HG03097 (cell line): ENCODE measurements around the gene SMC5.
"Not testable (repeated sequence)": the region's sequence is repeated elsewhere in the genome, so short reads cannot be mapped to it uniquely, and the experiment has no call there.

Source experiments
- ATAC-seq: cut with Tn5 transposase; IDR thresholded peaks from one replicate; pipeline ENCODE4 v1.9.1; 2021; ENCODE audit not compliant: unreplicated experiment, low FRiP score

The SMC5 gene

DNA sequence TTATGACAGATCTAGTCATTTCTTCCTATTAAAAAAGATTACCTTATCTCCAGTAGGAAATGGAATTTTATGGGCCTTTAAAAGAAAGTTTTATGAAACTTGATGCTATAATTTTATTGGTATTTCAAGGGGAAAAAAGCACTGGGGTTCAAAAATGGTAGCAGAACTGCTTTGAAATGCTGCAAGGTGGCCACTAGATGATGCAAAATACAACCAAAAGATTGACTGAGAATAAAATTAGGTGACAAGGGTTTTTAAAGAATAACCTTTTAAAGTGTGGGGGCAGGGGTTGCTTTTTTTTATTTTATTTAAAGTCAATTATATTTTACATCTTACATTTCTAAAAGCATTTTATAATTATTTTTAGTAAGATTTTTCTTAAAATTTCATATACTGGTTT is 94.0 kb downstream of the SMC5 start:
- ATAC-seq, result no peak

DNA sequence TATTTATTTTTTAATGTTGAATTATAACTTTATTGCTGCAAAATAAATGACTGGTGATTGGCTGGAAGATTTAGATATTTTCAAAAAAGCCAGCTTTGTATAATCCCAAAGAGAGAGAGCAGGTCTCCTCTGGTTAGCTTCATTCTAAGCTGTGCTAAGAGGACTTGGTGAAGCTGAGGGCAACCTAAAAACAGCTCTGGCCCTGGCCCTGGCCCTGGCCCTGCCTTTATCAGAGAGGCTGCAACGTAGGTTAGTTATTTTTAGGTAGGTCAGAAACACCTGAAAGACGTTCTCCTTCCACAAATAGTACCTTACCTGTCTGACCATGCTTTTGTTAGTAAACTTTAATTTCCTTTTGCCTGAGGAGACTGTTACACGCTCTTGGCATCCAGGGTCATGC is 97.0 kb downstream of the SMC5 start:
- ATAC-seq, result no peak

- no peak for ATAC-seq
These were observed 104.2 kb downstream of the SMC5 start for GRCh38 chr9:70362952-70363351.

GRCh38 chr9:70363760-70364159 is 105.0 kb downstream of the SMC5 start:
- ATAC-seq, result no peak

GRCh38 chr9:70367305-70367930 is 108.6 kb downstream of the SMC5 start:
- no peak for ATAC-seq

- no peak for ATAC-seq
These were observed 116.3 kb downstream of the SMC5 start for GRCh38 chr9:70374962-70375618.

DNA sequence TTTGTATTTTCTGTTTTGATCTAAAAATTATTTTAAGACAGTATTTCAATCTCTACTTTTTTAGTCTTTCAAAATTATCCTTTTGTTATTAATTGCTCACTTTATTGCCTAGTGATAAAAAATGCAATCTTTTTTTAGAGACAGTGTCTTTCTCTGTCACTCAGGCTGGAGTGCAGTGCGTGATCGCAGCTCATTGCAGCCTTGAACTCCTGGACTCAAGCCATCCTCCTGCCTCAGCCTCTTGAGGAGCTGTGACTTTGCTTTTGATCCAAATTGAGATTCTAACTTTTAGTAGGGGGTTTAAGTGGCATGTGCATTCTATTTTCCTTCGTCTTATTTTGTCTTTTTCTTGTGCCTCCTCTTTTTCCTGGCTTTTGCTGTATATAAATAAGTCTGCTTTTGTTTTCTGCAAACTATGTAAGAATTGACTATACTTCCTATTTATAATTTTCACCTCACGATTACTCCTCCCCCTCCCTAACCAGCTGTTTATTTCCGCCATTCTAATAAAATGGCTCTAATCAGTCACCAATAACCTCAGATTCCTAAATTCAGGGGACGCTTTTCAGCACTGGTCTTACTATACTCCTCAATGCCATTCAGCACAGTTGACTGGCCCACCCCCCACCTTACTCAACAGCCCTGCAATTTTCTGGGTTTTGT is 123.4 kb downstream of the SMC5 start:
- ATAC-seq, result no peak

DNA sequence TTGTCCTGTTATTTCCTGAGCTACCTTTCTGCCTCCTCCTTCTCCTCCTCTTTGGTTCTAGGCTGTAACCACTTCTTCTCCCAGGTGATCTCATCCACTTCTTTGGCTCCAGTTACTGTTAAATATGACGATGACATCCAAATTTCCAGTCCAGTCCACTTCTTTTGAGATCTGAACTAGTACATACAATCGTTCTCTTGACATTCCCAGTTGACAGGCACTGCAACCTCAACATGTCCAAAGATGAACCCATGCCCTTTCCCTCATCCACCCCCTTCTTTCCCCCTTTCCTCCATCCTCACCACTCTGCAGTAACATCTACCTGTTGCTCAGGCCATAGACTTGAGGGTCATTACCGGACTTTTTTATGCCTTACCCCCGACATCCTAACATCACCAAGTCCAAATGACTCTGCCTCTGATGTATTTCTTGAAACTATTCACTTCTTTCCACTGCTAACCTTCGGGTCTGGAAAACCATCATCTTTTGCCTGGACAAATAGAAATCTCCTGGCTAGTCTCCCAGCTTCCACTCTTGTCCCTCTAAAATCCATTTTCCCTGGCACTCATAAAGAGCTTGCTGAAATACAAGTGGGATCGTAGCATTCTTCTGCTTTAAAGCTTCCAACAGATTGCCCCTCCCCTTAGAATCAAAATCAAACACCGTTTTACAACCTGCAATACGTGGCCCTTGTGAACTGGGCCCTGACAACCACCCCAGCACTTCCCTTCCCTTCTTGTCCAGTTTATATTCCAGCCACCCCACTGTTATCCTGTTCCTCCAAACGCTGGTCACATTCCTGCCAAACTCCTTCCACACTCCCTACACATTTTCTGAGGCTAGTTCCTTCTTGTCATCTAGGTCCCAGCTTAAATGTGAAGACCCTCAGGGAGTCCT is 124.2 kb downstream of the SMC5 start:
- ATAC-seq, result no peak

DNA sequence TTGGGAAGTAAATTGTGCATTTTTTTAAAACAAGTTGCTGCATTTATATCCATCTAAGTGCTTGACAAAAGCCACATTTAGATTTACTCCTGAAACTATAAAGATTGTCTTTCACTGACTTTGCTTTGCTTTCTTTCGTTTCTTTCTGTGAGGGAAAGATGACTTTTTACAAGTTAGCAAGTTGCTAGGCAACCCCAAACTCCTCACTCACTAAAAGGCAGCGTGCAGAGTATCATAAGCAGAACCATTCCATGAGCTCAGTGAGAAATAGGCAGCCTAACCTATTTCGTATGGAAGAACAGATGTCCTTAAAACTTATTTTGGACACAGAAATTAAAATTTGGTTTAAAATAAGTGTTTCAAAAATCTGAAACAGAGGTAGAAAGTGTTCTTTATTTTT is 126.6 kb downstream of the SMC5 start:
- no peak for ATAC-seq

GRCh38 chr9:70387663-70388062 is 128.9 kb downstream of the SMC5 start:
- ATAC-seq, result no peak

GRCh38 chr9:70389188-70389587 is 130.4 kb downstream of the SMC5 start:
- ATAC-seq, result no peak

DNA sequence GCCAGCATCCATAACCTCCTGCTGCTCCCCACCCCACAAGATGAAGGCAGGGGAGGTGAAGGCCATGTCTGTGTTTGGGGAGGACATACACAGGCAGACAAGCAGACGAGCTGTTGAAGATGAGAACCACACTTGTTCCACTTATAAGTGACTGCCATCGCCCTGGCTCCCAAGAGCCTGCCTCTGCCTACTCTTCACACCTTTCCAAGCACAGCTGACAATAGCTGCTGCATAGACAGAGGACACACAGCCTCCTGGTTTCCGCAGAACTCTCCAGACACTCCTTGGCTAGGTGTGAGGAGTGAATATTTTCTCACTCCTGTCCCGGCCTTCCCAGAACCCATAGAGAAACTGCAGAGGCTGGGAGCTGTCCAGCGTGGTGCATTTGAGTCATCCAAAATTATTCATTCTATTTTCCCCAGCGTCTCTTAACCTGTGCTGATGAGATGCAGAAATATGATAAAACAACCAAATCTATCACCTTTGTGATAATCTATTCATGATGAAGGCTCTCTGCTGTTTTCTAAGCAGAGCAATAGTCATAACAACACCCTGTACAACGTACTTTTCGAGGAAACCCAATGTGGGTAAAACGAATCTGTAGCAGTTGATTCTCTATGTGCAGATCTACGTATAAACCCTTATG is 131.0 kb downstream of the SMC5 start:
- no peak for ATAC-seq

GRCh38 chr9:70390933-70391341 is 132.2 kb downstream of the SMC5 start:
- ATAC-seq, result no peak

GRCh38 chr9:70392189-70392588 is 133.4 kb downstream of the SMC5 start:
- no peak for ATAC-seq

- no peak for ATAC-seq
These were observed 134.1 kb downstream of the SMC5 start for GRCh38 chr9:70392850-70393249.

- ATAC-seq, result no peak
These were observed 136.9 kb downstream of the SMC5 start for GRCh38 chr9:70395652-70396051.

GRCh38 chr9:70398145-70398556 is 139.4 kb downstream of the SMC5 start:
- ATAC-seq, result peak; percentile 97

- ATAC-seq, result no peak
These were observed 140.4 kb downstream of the SMC5 start for GRCh38 chr9:70399141-70399540.

- no peak for ATAC-seq
These were observed 141.5 kb downstream of the SMC5 start for GRCh38 chr9:70400107-70400892.

DNA sequence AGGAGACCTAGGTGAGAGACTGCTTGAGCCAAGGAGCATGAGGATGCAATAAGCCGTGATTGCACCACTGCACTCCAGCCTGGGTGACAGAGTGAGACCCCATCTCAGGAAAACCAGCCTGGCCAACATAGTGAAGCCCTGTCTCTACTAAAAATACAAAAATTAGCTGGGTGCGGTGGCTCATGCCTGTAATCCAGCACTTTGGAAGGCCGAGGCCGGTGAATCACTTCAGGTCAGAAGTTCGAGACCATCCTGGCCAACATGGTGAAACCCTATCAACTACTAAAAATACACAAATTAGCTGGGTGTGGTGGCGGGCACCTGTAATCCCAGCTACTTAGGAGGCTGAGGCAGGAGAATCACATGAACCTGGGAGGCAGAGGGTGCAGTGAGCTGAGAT is 142.5 kb downstream of the SMC5 start:
- not testable (repeated sequence) for ATAC-seq
